ENCODE measurements around the gene HSPA2.

The HSPA2 gene

DNA sequence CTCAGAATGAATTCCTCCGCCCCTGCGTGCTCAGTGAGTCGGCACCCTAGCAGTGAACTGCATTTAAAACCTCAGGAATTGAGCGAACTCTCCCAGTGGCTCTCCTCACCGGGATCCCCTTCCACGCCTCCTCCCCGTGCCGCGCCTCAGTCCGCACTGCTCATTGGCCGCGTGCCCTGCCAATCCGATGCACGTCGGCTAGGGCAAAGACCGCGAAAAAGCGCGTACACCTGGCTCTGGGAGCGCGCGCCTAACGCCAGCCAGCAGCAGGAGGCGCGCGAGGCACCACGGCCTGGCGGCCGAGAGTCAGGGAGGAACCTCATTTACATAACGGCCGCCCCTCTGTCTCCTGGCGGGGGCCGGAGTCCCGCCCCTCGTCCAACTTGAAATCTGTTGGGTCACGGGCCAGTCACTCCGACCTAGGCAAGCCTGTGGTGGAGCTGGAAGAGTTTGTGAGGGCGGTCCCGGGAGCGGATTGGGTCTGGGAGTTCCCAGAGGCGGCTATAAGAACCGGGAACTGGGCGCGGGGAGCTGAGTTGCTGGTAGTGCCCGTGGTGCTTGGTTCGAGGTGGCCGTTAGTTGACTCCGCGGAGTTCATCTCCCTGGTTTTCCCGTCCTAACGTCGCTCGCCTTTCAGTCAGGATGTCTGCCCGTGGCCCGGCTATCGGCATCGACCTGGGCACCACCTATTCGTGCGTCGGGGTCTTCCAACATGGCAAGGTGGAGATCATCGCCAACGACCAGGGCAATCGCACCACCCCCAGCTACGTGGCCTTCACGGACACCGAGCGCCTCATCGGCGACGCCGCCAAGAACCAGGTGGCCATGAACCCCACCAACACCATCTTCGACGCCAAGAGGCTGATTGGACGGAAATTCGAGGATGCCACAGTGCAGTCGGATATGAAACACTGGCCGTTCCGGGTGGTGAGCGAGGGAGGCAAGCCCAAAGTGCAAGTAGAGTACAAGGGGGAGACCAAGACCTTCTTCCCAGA is at the start of gene HSPA2:
HSPA2 (plus strand) TSS at position 534 of the 995 bp plus-strand sequence; CDS start at position 643, 109 bp downstream.
- peak; percentile 98 for DNase-seq
- in situ Hi-C loops (cut with HindIII; ENCODE audit: low pct_ligation_motif_present, low pct_unique_long_range_greater_than_20kb, low sequenced_read_pairs) = no loop called here

- DNase-seq = no peak
- in situ Hi-C loops (cut with HindIII; ENCODE audit: low pct_ligation_motif_present, low pct_unique_long_range_greater_than_20kb, low sequenced_read_pairs) = no loop called here
Measured at GRCh38 chr14:64491637-64492036, 48.9 kb upstream of the HSPA2 start.

DNA sequence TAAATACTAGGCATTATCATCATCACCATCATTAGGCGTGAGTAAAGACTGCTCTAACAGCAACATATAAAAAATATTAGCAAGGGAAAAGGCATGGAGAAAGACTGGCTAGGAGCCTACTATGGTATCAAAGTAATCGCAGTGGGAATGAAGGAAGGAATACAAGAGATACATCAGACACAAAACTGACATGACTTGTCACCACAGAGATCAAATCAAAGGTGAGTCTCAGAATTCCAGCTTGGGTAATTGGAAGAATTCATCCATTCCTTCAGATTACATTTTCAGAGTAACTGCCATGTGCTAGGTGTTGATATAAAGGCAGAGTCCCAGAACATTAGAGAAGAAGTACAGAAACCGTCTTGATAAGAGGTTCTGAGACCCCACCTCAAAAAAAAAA is 47.1 kb upstream of the HSPA2 start:
- in situ Hi-C loops (cut with HindIII; ENCODE audit: low pct_ligation_motif_present, low pct_unique_long_range_greater_than_20kb, low sequenced_read_pairs) = no loop called here
- no peak for DNase-seq

DNA sequence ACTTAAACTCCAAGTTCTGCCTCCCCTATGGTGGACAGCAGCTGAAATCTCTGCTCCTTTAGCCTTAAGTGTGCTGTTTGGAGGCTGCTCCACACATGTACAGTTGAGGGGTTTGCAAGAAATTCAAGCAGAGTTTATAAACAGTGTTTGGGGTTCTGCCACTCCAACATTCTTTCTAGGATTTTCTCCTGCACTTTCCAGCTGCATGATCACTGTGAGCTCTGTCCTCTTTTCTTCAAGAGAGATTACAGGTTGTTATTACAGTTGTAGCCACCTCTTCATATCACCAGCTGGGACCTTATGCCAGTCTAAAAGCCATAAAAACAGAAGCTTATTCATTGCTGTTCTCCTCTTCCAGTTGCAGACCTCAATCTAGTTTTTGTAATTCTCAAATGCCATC is 45.3 kb upstream of the HSPA2 start:
- in situ Hi-C loops (cut with HindIII; ENCODE audit: low pct_ligation_motif_present, low pct_unique_long_range_greater_than_20kb, low sequenced_read_pairs) = no loop called here
- no peak for DNase-seq

DNA sequence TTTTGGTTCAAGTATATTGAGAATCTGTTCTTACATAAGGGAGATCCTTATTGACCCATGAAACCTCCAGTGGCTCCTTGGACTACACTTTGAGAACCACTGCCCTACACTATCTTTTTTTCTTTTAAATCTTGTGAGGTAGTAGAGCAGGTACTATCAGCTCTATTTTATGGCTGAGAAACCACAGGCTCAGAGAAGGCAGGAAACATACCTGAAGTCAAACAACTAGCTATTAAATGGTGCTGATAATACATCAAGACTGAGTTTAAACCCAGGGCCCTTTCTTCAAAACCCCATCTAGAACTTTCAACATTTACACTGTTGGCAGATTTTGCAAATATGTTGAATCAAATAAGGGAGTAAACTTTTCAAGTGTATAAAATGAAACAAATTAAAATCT is 43.8 kb upstream of the HSPA2 start:
- no peak for DNase-seq
- in situ Hi-C loops (cut with HindIII; ENCODE audit: low pct_ligation_motif_present, low pct_unique_long_range_greater_than_20kb, low sequenced_read_pairs) = no loop called here

DNA sequence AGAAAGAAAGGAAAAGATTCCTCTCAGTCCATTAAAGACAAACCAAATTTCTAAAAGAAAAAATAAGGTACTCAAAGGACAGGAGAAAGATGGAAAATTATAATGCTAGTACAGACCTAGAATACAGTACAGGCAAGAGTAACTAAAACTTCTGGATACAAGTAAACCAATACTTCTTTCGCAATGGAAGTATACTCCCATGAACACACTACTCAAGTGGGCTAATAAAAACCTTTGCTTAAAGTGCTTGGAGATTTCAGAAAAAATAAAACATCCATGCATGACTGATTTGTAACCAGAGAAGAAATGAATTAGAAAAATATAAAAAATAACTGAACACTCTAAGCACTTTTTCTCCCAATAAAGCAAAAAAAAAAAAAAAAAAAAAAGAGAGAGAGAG is 40.5 kb upstream of the HSPA2 start:
- DNase-seq = no peak
- in situ Hi-C loops (cut with HindIII; ENCODE audit: low pct_ligation_motif_present, low pct_unique_long_range_greater_than_20kb, low sequenced_read_pairs) = no loop called here

GRCh38 chr14:64501411-64502171 is 39.0 kb upstream of the HSPA2 start:
- DNase-seq = peak; percentile 43
- in situ Hi-C loops (cut with HindIII; ENCODE audit: low pct_ligation_motif_present, low pct_unique_long_range_greater_than_20kb, low sequenced_read_pairs) = no loop called here

GRCh38 chr14:64502456-64502855 is 38.1 kb upstream of the HSPA2 start:
- in situ Hi-C loops (cut with HindIII; ENCODE audit: low pct_ligation_motif_present, low pct_unique_long_range_greater_than_20kb, low sequenced_read_pairs) = no loop called here
- DNase-seq = no peak

DNA sequence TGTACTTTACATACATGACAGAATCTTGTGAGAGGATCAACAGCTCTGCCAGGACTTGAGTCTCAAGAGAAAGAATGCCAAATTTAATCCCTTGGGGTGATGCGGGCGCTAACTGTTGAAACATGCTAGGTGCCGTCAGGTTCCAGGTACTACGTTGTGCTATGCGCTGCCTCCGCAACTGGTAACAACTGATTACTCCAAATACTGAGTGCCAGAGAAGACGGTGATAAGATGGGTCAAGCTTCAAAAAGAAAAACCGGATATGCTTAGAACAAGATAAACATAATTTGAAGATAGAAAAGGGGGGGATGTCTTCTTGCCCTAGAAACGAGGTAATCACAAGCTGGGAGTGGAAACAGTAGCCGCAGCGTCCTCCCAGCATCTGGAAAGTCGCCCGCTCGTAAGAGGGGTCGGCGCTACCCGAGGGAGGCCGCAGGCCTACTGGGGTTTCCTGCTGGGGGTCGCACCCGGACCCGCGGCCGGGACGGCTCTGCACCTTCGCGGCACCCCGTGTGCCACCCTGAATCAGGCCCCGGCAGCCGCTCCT is 37.6 kb upstream of the HSPA2 start:
- peak; percentile 16 for DNase-seq
- in situ Hi-C loops (cut with HindIII; ENCODE audit: low pct_ligation_motif_present, low pct_unique_long_range_greater_than_20kb, low sequenced_read_pairs) = no loop called here

DNA sequence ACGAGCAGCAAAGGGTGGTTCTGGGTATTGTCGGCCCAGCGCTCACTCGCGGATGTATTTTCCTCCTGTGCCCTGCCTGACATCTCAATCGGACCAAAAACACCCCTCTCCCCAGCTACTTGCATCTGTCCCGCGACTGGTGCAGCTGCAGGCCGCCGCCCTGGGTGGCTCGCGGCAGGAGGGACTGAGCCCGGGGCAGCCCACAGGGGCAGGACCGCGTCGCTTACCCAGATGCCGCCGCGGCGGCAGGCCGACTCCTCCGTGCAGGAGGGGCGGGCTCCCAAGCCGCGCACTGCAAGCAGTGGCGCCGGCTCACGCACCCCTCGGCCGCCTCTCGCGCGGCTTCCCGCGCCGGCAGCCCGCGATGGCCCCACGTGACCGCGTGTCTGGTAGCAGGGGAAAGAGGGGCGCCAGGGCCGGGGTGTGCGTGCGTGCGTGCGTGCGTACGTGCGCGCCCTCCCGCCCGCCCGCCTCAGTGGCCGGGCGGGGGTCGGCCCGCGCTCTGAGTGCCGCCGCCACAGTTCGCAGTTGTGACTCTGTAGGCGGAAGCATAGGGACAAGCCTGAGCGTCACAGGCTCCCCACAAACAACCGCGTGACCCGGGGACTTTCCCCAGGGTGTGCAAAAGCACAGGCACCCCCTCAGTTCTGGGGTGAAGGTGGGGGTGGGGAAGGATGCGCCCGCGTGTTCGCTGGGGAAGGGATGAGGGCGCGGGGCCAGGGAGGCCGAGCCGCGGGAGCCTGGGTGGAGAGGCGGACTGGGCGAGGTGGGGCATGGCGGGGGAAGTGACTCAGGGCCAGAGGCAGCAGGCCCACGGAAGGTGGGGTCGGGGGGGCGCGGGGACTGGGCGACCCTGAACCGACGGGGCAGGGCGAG is 36.9 kb upstream of the HSPA2 start, which contains the start of gene ZBTB25:
ZBTB25 (minus strand) TSS at position 405 of the 876 bp plus-strand sequence. CDS start 13,305 bp downstream, outside the sequence.
- DNase-seq = peak; percentile 91
- in situ Hi-C loops (cut with HindIII; ENCODE audit: low pct_ligation_motif_present, low pct_unique_long_range_greater_than_20kb, low sequenced_read_pairs) = no loop called here

DNA sequence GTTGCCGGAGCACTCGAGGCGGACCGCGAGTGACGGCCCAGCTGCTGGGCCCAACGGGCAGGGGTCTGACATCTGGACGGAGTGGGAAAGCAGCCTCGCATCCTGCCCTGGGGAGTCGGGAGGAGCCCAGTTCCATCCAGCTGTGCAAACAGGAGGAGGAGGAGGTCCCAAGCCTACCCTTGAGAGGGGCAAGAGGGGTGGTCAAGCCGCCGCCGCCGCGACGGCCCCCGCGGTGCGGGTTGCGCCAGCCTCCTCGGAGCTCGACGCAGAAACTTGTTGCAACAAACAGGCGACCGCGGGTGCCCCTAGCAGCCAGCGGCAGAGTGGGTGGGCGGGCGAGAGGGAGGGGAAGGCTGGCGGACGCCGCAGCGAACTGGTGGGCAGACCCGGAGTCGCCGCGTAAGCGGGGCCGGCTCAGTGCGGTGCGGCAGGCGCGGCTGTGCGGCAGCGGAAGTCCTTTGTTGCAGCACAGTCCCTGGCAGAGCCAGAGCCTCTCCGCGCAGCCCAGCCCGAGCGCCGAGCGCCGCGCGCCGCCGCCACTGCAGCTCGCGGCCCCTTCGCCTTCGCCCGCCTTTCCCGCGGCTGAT is 36.1 kb upstream of the HSPA2 start, which contains the start of gene ZBTB1:
ZBTB1 (plus strand) TSS at position 461 of the 587 bp plus-strand sequence. CDS start 16,735 bp downstream, outside the sequence.
- in situ Hi-C loops (cut with HindIII; ENCODE audit: low pct_ligation_motif_present, low pct_unique_long_range_greater_than_20kb, low sequenced_read_pairs) = no loop called here
- peak; percentile 71 for DNase-seq

DNA sequence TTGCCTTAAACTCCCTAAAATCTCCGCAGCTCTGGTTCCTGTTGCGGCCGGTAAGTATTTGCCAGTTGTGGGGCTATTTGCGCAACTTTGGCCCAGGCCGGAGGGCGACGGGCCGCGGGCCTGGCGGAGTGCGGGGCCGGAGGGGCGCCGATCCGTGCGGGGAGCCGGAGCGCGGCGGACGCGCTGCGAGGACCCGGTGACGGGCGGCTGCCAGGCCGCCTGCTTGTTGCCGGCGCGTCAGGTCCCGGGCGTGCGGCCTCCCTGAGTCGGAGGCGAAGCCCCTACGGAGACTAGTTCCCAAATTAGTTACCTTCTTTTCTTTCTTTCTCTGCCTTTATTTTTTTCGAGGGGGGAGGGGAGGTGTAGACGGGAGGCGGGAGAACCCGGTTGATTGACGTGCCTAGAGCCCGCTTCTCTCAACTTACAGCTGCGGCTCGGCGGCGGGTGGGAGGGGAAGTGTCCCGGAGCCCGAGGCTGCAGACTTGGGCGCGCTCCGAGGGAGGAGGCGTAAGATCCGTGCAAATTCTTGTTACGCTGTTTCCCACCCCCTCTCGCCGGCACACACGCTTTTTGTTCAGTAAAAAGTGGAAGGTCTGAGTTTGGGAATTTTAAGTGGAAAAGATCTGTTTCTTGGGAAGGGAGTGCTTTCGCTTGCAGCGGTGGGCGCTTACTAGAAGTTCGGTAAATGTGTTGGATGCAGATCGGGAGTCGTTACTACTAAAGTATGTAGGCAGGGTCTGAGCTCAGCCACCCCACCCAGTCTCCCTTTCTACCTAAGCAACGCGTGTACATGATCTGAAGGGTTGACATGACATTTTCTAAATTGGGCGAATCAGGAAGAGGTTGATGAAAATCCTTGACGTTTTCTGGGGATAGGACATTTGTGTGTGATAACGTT is 35.4 kb upstream of the HSPA2 start:
- in situ Hi-C loops (cut with HindIII; ENCODE audit: low pct_ligation_motif_present, low pct_unique_long_range_greater_than_20kb, low sequenced_read_pairs) = no loop called here
- peak; percentile 81 for DNase-seq

DNA sequence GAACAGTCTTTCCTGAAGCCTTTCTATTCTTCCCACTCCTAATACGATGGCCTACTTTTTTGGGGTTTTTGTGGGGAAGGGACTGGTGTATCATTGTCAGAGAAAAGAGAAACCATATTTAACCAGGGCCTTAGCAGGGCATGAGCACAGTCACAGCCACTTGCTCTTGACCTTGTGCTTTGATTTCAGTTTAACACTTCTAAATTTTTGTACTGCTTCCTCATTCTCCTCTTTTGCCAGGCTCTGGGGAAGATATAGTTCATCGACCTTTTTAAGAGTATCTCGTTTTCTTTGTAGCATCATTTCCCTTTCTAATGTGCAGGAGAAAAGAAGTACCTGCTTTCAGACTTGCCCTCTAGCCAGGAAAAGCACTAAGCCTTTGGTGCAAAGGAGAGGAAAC is 33.8 kb upstream of the HSPA2 start:
- in situ Hi-C loops (cut with HindIII; ENCODE audit: low pct_ligation_motif_present, low pct_unique_long_range_greater_than_20kb, low sequenced_read_pairs) = no loop called here
- DNase-seq = no peak

DNA sequence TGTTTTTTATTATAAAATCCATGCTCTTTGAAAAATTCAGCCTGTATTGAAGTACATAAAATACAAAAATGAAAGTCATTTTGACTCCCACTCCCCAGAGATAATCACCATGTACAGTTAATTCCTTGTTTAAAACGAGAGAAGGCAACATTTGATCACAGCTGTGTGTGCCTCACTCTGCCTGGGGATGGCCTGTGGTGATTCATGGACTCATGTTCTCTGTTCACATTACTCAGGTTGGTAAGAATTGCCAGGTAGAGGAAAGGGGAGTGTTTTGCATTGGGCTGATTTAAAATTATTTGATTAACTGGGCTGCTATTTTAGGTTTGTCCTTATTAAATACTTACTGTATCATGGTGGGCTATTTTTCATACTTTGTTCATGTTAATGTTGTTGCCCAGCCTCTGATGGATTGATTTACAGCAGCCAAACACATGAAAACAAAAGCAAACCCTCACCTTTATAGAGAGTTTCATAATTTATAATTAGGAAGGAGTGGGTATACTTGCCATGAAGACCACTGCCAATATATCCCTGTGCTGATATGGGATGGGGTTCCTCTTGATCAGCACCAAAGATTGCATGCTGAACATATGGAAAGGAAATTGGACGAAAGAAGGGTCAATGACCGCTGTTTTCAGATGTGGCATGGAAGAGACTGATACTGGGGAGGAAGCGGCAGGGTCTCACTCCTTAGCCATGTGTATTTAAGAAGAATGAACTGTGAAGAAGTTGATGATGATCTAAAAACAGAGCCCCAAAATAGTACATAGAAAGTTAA is 33.0 kb upstream of the HSPA2 start:
- in situ Hi-C loops (cut with HindIII; ENCODE audit: low pct_ligation_motif_present, low pct_unique_long_range_greater_than_20kb, low sequenced_read_pairs) = no loop called here
- peak; percentile 29 for DNase-seq

- no peak for DNase-seq
- in situ Hi-C loops (cut with HindIII; ENCODE audit: low pct_ligation_motif_present, low pct_unique_long_range_greater_than_20kb, low sequenced_read_pairs) = no loop called here
Measured at GRCh38 chr14:64508215-64508776, 32.2 kb upstream of the HSPA2 start.

- in situ Hi-C loops (cut with HindIII; ENCODE audit: low pct_ligation_motif_present, low pct_unique_long_range_greater_than_20kb, low sequenced_read_pairs) = no loop called here
- no peak for DNase-seq
Measured at GRCh38 chr14:64509036-64509435, 31.5 kb upstream of the HSPA2 start.
